NCI-H774 (cell line): ENCODE measurements around the gene ACTA2.

ENCODE experiments used
- DNase-seq: peaks from one replicate; lab custom pipeline; 2025; lab: John Stamatoyannopoulos, UW

The ACTA2 gene

DNA sequence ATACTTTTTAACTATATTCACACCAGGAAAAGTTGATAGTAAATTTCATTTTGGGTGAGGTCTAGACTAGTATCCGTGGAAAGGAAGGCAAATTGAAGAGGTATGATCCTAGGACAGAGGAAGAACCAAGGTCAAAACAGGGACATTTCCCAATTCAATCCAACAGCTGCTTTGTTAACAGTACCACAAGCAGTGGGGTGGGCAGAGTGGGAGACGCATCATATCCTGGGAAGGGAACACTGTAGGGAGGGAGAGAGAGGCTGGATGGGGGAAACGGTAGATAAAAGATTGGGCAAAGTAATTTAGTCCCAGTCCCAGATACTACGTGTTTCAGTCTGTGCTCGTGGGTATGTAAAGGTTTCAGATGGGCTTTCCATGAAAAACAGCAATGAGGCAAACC, 28.9 kb upstream of the ACTA2 start:
- no peak for DNase-seq

DNA sequence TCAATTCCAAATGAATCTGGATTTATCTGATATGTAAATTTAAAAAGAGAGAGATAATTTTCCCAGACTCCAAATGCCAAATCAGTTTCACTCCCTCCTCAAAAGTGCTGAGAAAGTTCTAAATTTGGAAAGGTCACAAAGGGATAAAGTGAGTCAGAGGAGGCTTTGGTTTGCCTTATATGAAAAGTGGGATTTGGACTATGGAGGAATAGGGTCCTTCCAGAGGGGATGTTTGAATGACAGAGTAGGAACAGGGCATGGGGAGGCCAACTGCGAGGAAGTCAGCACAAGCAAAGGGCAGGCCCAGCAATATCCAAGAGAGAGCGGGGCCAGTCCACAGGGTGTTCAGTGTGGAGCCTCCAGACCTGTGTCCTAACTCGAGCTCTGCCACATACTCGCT, 28.2 kb upstream of the ACTA2 start:
- DNase-seq, result no peak

DNA sequence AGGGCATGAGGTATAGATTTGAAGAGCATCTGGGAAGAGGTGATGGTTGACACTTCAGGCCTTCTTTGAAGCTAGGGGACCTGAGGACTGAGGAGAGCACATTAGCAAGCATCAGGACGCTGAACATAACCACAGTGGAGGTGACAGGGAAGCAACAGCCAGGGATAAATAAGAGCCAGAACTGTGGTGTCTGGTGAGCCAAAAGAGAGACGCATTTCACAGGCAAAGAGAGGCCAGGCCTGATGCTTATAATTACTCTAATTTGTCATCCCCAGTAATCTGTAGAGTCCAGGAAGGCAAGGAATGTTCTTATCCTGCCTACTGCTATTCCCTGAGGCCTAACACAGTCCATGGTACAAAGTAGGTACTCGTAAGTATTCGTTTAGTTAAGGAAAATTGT, 27.7 kb upstream of the ACTA2 start:
- DNase-seq, result no peak

DNA sequence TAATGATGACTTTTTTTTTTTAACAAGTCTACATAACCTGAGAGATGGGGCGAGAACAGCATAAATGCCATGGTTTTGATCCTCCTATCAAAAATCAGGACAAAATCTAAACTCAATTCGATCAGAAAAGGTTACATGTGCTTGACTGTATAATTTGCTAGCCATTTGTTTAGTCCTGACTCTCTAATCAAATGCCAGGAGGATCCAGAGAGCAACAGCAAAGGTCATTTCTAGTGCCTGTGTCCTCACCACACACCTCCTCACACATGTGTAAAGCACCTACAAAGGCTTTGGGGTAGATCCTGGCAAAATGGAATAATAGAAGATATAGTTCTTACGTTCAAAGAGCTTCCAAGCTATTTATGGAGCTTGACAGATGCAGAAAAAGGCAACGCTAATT, 27.0 kb upstream of the ACTA2 start:
- DNase-seq, result no peak

DNA sequence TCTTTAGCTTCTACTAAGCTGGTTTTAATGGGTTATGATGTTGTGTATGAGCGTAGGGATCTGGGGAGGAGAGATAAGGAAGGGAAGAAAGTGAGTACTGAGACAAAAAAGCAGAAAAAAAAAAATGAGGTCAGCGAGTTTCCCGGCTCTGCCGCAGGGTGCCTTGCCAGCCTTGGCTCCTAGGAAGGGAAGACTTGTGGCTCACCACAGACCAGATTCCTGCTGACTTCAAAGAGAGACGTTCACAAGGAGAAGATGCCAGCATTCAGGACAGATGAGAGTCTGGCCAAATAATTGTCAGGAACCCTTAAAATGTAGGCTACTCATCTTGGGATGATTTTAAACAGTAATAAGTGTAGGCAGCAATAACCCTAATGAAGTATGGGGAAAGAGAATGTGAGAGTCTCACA, 26.6 kb upstream of the ACTA2 start:
- no peak for DNase-seq

DNA sequence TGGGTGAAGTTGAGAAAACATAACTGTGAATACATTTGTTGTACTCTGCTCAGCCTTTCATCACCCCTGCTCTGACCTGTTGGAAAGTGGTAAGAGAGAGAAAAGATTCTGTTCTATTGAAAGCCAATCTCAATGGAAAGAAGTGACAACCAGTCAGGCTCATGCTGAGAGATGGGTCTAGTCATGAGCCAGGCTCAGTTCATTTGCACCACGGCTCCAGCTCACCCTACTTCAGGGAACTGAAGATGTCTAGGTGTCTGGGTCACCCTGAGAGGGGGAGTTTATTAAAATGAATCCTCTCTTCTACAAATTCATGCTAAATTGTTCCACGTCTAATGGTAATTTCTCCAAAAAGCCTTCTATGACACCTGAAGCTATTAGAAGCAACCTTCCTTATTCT, 25.9 kb upstream of the ACTA2 start:
- DNase-seq, result no peak

DNA sequence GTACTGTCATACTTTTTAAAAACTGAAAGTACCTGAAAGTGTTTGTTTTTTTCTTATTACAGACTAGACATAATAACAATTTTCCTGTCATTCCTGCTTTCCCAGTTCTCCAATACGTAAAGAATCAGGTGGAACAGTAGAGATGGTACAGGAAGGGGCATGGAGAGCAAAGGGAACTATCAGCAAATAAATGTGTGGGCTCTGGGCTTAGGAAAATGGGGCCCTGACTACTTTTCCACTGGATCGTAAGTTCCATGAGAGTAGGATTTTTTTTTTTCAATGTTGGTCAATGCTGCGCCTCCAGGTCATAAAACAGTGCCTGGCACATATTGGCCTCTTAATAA, 22.8 kb upstream of the ACTA2 start:
- DNase-seq, result no peak

DNA sequence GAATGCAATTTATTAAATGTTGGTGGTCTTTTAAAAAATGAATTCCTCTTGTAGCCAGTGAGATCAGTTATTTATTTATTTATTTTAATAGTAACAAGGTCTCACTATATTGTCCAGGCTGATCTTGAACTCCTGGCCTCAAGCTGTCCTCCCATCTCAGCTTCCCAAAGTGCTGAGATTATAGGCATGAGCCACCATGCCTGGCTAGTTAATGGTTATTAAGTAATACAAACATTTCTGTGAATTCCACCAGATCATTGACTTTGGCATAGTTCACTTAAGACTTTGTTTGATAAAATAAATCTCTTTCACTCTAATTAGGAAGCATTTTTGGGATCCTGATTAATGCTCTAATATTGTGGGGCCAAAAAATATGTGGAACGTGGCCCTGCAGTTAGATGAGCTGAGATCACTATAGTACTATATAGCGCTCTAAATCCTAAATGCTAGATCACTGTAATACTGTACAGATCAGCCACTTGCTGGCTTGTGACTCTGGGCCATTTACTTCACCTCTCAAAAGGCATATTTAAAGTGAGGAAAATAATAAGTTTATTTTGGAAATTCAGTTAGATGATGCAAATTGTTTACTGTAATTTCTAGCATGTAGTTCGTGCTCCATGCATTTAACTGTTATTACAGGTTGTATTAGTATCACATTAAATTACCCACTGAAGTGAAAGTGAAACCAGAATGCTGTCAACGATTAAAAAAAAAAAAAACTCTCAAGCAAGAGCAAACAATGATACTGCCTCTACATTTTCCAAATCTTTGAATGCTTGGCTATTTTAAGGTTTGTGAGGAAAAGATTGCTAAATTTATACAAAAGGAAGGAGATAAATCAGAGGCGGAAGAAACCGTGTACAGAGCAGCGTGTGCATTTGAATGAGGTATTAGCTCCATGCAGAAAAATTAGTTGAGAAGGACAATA, 22.1 kb upstream of the ACTA2 start:
- DNase-seq, result peak; percentile 9

DNA sequence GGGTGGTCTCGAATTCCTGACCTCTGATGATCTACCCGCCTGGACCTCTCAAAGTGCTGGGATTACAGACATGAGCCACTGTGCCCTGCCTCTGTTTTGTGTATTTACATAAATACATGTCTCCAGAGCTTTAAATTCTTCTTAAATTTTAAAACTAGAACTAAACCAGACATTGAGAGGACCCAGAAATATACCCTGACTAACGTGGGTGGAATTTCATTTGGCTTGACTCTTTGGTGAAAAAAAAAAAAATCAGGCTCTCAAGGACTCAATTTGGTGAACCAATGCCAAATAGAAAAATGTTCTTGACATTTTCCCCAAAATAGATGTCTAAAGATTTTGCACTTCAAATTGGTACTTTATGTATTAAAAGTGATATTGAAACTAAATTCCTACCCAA, 21.4 kb upstream of the ACTA2 start:
- no peak for DNase-seq

DNA sequence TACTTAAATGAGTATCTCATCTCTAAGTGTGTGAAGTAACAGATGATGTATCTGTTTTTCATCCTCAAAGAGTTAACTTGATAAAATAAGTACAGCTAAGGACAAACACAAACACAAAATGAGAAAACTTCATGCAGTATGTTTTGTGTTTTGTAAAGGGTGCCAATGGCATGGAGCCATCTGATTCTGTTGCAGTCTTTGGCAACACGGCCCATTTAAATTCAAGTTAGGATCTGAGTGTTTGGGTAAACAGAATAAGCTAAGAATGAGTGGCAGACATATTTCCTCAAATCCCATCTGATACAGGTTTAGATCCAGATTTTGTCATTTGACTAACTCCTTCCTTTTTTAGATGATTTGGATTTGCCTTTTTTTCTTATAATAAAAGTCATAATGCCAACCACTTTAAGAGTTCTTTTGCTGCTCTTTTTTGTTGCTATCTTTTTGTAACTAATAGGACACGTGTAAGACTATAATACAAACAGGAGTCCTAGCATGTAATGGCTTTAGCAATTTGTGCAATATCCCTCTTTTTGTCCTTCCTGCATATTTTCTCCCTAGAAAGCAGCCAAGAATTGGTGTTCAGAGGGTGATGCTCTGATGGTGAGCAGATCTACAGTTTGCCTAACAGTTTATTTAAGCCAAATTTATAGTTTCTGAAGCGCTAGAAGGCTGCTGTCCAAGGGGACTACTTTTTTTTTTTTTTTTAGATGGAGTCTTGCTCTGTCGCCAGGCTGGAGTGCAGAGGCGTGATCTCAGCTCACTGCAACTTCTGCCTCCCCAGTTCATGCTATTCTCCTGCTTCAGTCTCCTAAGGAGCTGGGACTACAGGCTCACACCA, 18.9 kb upstream of the ACTA2 start:
- no peak for DNase-seq

DNA sequence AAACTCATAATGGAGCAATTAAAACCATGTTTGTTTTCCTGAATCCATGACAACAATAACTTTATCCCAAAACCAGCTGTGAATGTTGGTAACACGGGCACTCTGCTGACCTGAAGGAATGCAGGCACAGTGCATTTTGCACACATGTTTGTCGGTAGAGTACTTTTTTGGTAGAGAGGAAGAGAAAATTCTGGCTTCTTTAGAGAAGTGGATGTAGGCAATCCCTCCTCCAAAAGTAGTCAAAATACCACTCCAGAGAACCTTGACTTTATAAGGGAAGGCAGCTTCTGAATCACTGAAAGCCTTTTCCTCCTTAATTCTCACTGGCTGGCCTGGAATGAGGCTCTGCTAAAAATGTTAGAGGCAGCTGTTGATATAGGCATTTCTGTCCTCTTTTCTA, 15.8 kb upstream of the ACTA2 start:
- DNase-seq, result no peak

DNA sequence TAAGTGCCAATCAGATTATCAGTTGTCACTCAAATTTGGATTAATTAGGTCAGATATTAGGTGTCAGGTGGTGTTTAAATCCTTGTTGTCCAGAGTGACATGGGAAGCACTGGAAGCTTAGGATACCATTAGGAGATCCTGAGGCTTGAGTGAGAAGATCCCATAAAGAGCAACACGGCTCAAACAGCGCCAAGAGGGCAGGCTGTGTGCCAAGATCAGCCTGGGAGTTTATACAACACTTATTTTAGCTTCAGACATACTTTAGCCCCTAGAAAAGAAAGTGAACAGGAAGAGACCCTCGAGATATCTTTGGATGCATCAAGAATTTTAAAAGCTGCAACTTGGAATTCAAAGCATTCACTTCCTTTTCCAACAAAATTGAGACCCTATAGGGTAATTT, 14.2 kb upstream of the ACTA2 start:
- no peak for DNase-seq

DNA sequence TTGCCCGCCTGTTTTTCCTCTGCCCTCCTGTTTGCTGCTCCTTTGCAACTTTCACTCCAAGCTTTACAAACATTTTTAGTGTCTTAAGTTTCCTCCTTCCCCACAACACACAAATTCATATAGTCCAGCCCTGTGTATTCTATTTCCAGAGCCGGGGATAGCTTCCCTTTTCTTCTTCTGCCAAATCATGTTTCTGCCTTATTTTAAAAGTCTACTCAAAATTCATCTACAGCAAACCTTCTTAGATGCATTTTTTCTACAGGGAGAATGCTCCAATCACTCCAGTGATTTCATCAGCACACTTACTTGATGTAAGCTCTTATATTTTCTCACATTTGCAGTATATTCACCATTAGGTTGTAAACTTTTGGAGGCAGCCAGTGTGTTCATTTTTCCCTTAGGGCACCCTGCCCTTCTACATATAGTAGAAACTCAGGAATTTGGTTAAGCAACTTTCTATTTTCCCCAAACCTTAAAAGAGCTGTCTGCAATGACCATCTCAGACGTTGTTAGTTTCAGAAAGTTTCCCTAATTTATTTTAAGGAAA, 12.4 kb upstream of the ACTA2 start:
- DNase-seq, result no peak

DNA sequence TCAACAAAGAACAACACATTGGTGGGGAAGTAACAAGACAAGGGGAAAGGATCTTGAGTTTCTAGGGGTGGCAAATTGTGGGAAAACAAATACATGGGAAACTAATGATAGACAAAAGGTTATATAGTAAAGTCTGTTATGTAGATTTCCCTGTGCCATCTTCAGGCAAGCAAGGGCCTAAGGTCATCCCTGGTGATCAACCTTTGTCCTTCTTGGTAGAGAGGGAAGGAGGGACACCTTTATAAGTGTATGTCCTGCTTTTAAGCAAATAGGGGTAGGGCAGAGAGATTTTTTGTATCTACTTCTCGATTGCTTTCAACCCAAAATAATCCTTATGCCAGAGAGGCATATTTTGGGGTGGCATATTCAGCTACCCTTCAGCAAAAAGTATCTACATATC, 11.8 kb upstream of the ACTA2 start:
- DNase-seq, result no peak

DNA sequence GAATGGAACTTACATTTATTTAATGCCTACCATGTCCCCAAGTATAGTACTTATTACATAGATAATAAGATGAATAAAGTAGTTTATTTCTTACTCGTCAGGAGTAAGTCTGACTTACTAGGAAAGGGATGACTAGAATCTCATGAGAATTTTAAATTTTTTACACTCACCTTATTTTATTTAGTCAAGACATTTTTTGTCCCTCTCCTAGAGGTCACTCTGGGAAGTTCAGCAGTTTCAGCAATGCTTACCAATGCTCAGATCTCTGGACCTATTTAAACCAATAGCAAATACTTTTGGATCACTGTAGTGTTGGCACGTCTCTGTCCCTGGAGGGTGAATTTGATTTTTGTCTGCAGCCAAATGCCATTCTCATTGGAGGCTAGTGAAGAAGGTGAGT, 10.7 kb upstream of the ACTA2 start:
- DNase-seq, result no peak

DNA sequence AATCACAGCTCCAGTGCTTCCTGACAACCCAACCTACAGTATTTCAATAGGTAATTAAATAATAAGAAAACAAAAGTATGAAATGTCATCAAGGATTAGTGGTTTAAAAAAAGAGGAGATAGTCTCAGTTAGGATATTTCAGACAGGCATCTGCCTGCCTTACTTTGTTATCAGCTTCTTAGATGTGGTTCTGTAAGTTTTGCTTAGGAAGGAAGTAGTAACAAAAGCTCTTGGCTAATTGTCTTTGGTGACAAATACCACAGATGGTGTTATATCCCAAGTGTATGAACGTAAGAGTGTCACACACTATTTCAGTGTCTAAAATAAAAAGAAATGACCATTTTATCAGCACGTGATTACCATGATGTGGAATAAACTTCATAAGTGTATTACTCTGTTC, 9.8 kb upstream of the ACTA2 start:
- DNase-seq, result no peak

DNA sequence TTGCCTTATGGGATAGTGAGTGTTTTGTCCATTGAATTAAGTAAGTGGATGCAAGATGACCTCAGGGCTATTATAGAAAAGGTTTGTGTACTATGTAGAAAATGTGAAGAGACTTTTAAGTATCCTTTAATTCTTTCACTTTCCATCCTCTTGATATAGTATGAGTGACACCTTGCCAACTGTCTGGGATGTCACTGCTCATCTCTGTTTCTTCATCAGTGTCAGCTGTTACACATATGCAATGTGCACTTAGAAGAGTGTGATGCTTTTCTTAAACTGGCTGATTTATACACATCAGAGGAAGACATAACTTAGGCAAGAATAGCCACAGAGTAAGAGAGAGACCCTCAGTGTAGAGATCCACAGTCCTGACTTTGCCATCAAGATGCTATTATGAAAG, 8.7 kb upstream of the ACTA2 start:
- DNase-seq, result no peak

DNA sequence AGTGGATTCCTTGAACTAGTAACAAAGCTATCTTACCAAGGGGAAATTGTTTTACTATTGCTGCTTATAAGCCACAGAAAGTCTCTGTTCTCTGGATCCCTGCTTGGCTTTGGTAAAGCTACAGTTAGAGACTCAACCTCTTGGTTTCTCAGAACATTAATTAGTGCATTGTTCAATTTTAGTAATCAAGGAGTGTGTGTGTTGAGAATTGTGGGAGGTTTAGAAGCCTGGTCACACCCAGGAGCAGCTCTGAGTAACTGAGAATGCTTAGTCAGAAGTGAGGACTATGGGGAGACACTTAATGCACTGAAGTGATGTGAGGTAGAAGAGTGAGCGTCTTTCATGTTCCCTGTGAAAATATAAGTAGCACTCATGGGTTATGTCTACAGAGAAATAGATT, 8.2 kb upstream of the ACTA2 start:
- DNase-seq, result no peak

DNA sequence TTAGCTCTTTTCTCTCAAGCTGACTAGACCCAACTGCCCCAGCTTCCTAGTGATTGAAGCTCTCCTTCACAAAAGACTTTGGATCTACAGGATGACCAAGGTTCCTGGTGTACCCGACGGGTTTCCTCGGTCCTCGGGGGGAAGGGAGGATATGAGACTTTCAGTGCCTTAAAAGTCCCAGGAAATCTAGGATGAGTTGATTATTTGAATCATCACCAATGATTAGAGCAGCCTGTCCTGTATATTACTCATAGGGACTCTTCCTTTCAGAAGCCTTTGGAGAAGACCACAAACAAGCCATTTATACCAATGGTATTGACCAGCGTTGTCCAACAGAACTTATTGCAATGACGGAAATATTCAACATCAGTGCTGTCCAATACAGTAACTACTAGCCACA, 6.1 kb upstream of the ACTA2 start:
- DNase-seq, result no peak

DNA sequence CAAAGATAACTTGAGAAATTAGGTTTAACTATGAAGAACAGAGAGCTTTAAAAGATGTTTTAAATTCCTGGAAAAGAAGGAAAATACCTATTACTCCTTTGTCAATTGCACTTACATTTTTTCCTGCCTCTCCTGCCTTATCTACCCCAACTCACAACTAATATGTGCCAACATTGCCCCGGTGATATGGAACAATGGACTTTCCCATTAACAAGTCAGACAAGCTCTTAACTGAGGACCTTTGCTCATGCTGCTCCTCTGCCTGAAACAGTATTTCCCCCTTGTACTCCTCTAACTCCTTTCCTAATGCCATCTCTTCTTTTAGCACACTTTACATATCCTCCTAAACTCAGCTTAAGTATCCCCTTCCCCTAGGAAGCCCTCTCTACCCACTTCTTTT, 4.8 kb upstream of the ACTA2 start:
- no peak for DNase-seq

DNA sequence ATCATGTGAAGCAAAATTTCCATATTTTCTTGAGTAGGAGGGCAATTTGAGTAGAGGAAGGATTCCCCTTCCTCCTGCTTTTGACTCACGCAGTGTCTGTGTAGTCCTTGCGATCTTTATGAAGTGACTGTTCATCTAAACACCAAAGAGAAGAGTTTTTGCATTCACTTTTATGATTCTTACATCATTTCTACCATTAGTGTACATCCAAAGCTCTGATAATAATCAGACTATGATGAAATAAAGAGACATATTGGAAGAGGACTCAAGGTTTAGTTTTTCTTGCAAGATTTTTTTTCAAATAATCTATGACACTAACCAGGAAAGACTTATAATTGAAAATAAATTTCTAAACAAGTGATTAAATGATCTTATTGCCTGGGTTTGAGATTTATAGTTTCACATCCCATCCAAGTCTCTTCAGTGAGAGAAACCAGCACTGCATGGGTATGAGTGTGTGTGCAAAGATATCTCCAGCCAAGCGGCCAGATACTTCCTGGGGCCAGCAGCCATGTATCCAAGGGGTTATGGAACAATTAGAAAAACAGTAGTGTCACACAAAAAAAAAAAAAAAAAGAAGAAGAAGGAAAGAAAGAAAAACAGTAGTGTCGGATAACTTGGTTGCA, 2.0 kb upstream of the ACTA2 start:
- DNase-seq, result no peak

DNA sequence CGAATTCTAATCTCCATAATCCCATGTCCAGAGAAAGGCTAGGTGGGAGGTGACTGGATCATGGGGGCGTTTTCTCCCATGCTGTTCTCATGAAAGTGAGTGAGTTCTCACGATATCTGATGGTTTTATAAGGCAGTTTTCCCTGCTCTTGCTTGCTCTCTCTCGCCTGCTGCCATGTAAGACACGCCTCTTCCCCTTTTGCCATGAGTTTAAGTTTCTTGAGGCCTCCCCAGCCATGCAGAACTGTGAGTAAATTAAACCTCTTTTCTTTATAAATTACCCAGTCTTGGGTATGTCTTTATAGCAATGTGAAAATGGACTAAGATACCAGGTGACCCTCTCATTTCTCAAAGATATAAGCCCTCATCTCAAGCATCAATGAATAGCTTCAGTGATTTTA, 1.1 kb upstream of the ACTA2 start:
- no peak for DNase-seq
